Caco-2 (cell line): ENCODE results near the gene AGXT2. TPM values are rescaled to one million over a fixed set of nuclear protein-coding genes. Genes with fewer than 3 reads are reported as not detected.

Experiments
- BruUV-seq: library from RNA; stranded (reverse); fragments of 400-500 nt; replicated peaks from 2 replicates; lab custom pipeline; 2021; lab: Mats Ljungman, UMichigan
- CTCF ChIA-PET: fragments of 300-600 bp; sonication (Branson Sonifier 250); formaldehyde crosslinking; loops from one replicate; lab custom pipeline; 2022; ENCODE audit warnings: antibody characterized with exemption; lab: Charles Lee
- POLR2A ChIA-PET: fragments of 300-600 bp; sonication (Branson Sonifier 250); formaldehyde crosslinking; loops from one replicate; lab custom pipeline; 2022; ENCODE audit warnings: antibody characterized with exemption; lab: Charles Lee
- DNase-seq, 2 experiments: peaks; one replicate each; pipeline versions ENCODE4 v3.0.0 to v3.0.0-alpha.2; 2020 to 2022
- H3K27me3 ChIP-seq: replicated peaks from 2 replicates; pipeline ENCODE4 v1.6.0; 2011; ENCODE audit warnings: low read length; ENCODE audit not compliant: control insufficient read depth, insufficient read depth
- H3K36me3 ChIP-seq: 2 replicates; pipeline ENCODE4 v1.5.1; 2011; ENCODE audit warnings: low read length; ENCODE audit not compliant: control insufficient read depth, insufficient read depth
- H3K4me1 ChIP-seq: fragments of 250-450 bp; sonication (Bioruptor Pico); 2 replicates; pipeline ENCODE4 v1.5.1; 2020; ENCODE audit warnings: mild to moderate bottlenecking
- H3K4me3 ChIP-seq: 2 replicates; pipeline ENCODE4 v1.5.1; 2011; ENCODE audit warnings: low read depth, mild to moderate bottlenecking, control low read depth, low read length
- H3K9me3 ChIP-seq: fragments of 250-450 bp; sonication (Bioruptor Pico); 2 replicates; pipeline ENCODE4 v1.5.1; 2020; ENCODE audit warnings: mild to moderate bottlenecking, moderate library complexity
- H3K27ac Mint-ChIP-seq: one replicate; pipeline ENCODE4 v1.8.0; 2022; ENCODE audit warnings: mixed read lengths; ENCODE audit not compliant: unreplicated experiment
- H3K27me3 Mint-ChIP-seq: one replicate; pipeline ENCODE4 v1.8.0; 2022; ENCODE audit warnings: mixed read lengths; ENCODE audit not compliant: insufficient read depth, unreplicated experiment
- H3K36me3 Mint-ChIP-seq: one replicate; pipeline ENCODE4 v1.8.0; 2022; ENCODE audit warnings: mild to moderate bottlenecking, mixed read lengths; ENCODE audit not compliant: insufficient read depth, unreplicated experiment
- H3K4me1 Mint-ChIP-seq: one replicate; pipeline ENCODE4 v1.8.0; 2022; ENCODE audit warnings: low read depth, mixed read lengths; ENCODE audit not compliant: unreplicated experiment
- H3K4me3 Mint-ChIP-seq: one replicate; pipeline ENCODE4 v1.8.0; 2022; ENCODE audit warnings: mild to moderate bottlenecking, moderate library complexity, mixed read lengths; ENCODE audit not compliant: unreplicated experiment
- H3K9me3 Mint-ChIP-seq: one replicate; pipeline ENCODE4 v1.8.0; 2022; ENCODE audit warnings: mixed read lengths; ENCODE audit not compliant: unreplicated experiment
- CTCF ChIP-seq, 2 experiments: fragments of 200-600 bp in 1 of 2; IDR thresholded peaks; 1 replicate in 1 of 2; 2 replicates in 1 of 2; pipeline versions ENCODE4 v1.5.1 to v1.8.0; 2011 to 2022; ENCODE audit warnings: antibody characterized with exemption in 1 of 2, control low read depth in 1 of 2, inconsistent platforms in 1 of 2, low read depth in 1 of 2, low read length in 1 of 2, mild to moderate bottlenecking in 1 of 2, moderate library complexity in 1 of 2; ENCODE audit not compliant: insufficient read depth in 1 of 2, severe bottlenecking in 1 of 2, unreplicated experiment in 1 of 2
- intact Hi-C: fragments of 100-400 bp; cut with micrococcal nuclease; formaldehyde crosslinking; loops from one replicate; pipeline ENCODE4 v1.10.0; 2022; ENCODE audit not compliant: unreplicated experiment
- total RNA-seq: library from RNA; stranded (reverse); gene quantifications from 2 replicates; pipeline ENCODE4 v1.2.3, GENCODE V29; 2022

Gene AGXT2
- total RNA-seq, 1 experiment from 2014 or later, result not detected

DNA sequence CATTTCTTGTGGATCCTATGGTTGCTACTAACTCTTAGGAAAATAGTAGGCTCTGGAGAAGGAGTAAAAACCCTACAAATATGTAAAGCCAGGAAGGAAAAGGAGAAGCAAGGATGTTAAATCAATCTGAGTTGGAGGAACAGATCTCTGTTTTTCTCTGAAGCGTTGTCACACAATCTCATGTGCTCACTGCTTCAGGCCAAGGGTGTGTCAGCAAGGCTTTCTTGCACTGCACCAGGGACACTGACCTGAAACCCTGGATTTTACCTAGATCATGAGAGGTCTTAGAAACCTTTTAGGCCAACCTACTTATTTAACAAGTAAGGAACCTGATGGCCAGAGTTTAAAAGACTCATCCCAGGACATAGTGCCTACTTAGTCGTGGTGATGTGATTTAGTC is 12.5 kb upstream of the AGXT2 start:
- Mint-ChIP-seq H3K36me3 (no peaks in the 10 kb centered on the region), H3K9me3 (no peaks in the 10 kb centered on the region), H3K27me3 (no peaks in the 10 kb centered on the region), H3K4me1 (no peaks in the 10 kb centered on the region), H3K4me3 (no peak overlapping the region), H3K27ac (no peak overlapping the region)
- TF ChIP-seq CTCF (IDR thresholded peaks at IDR 0.05; ENCODE audit: insufficient read depth in 1 of 2, low read depth in 1 of 2, low read length in 1 of 2, severe bottlenecking in 1 of 2, unreplicated experiment in 1 of 2), result no peak
- intact Hi-C loops, result no loop called here
- no TSS peak for BruUV-seq
- CTCF ChIA-PET, result no interaction called here
- no peak for DNase-seq
- Histone ChIP-seq H3K27me3 (no peaks in the 10 kb centered on the region), H3K36me3 (no peaks in the 10 kb centered on the region), H3K9me3 (no peaks in the 10 kb centered on the region), H3K4me1 (no peaks in the 10 kb centered on the region), H3K4me3 (no peak overlapping the region)
- POLR2A ChIA-PET, result no interaction called here

DNA sequence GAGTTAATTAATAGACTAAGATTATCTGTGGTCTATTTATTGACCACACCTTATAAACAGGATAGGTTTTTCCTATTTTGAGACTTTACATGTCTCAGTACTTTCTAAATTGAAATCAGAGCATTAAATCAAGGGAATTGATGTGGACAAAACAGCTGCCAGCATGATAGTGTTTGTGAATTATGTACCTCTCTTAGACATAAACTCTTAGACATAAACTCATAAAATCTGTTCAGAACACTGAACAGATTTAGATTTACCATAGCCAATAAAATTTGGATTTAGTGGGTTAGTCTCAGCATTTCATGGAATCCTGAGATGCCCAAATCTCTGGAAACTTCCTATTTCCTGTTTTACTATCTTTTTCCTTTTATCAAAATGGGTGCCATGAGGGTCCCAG is 11.5 kb upstream of the AGXT2 start:
- no peaks in the 10 kb centered on the region for H3K4me1 ChIP-seq
- intact Hi-C loops, result no loop called here
- no peaks in the 10 kb centered on the region for H3K36me3 ChIP-seq
- Mint-ChIP-seq H3K4me1 (no peaks in the 10 kb centered on the region), H3K4me3 (no peak overlapping the region), H3K9me3 (no peaks in the 10 kb centered on the region), H3K36me3 (no peaks in the 10 kb centered on the region), H3K27me3 (peaks cover 6% of the 10 kb centered on the region), H3K27ac (no peak overlapping the region)
- DNase-seq, result no peak
- no peak for TF ChIP-seq CTCF (IDR thresholded peaks at IDR 0.05; ENCODE audit: insufficient read depth in 1 of 2, low read depth in 1 of 2, low read length in 1 of 2, severe bottlenecking in 1 of 2, unreplicated experiment in 1 of 2)
- BruUV-seq, result no TSS peak
- POLR2A ChIA-PET, result no interaction called here
- H3K9me3 ChIP-seq, result no peaks in the 10 kb centered on the region
- CTCF ChIA-PET, result no interaction called here
- no peaks in the 10 kb centered on the region for H3K27me3 ChIP-seq
- no peak overlapping the region for H3K4me3 ChIP-seq

- Mint-ChIP-seq H3K4me1 (no peaks in the 10 kb centered on the region), H3K9me3 (no peaks in the 10 kb centered on the region), H3K4me3 (no peak overlapping the region), H3K36me3 (no peaks in the 10 kb centered on the region), H3K27me3 (peaks cover 6% of the 10 kb centered on the region), H3K27ac (no peak overlapping the region)
- POLR2A ChIA-PET, result no interaction called here
- CTCF ChIA-PET, result no interaction called here
- no peaks in the 10 kb centered on the region for H3K36me3 ChIP-seq
- no peak for DNase-seq
- TF ChIP-seq CTCF (IDR thresholded peaks at IDR 0.05; ENCODE audit: insufficient read depth in 1 of 2, low read depth in 1 of 2, low read length in 1 of 2, severe bottlenecking in 1 of 2, unreplicated experiment in 1 of 2), result no peak
- intact Hi-C loops, result no loop called here
- no peaks in the 10 kb centered on the region for H3K9me3 ChIP-seq
- no peak overlapping the region for H3K4me3 ChIP-seq
- H3K4me1 ChIP-seq, result no peaks in the 10 kb centered on the region
- BruUV-seq, result no TSS peak
- H3K27me3 ChIP-seq, result no peaks in the 10 kb centered on the region
These were observed 10.6 kb upstream of the AGXT2 start for GRCh38 chr5:35058374-35058788.
